ENCODE data around the gene TTC3.

TTC3 gene

GRCh38 chr21:37063433-37063832 is 9.6 kb upstream of the TTC3 start:
- no peak for DNase-seq

DNA sequence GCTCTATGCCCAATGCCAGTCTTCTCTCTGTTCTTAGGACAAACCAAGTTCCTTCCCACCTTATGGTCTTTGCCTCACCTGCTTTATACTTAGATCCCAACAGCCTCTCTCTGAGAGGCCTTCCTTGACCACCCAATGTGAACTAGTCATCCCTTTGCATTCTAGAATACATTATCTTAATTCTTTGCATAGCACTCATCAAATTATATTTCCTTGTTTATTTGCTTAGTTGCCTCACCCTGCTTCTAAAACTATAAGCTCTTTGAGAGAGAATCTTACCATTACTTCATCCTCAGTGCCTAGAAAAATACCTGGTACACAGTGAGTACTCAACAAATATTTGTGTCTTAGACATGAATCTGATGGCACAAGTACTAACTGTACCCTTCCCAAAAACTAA is 8.2 kb upstream of the TTC3 start:
- no peak for DNase-seq

DNA sequence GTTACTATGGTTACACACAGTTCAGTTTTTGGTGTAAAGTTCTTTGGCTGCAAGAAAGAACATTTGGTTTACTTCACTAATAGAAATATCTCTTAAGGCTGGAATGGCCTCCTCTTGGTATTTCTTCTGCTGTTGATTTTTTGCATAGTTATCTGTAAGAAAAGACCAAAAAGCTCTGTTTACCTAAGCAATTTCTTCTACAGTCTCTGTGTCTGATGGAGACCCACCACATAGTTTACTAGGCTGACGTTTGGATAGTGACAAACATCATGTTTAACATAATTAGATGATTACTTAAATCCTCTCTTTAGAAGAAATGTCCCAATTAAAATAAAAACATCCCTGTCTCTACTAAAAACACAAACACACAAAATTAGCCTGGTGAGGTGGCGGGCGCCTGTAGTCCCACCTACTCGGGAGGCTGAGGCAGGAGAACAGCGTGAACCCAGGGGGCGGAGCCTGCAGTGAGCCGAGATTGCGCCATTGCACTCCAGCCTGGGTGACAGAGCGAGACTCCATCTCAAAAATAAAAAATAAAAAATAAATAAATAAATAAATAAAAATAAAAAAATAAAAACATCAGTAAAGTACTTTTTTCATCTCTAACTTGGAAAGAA is 7.4 kb upstream of the TTC3 start:
- DNase-seq = no peak

DNA sequence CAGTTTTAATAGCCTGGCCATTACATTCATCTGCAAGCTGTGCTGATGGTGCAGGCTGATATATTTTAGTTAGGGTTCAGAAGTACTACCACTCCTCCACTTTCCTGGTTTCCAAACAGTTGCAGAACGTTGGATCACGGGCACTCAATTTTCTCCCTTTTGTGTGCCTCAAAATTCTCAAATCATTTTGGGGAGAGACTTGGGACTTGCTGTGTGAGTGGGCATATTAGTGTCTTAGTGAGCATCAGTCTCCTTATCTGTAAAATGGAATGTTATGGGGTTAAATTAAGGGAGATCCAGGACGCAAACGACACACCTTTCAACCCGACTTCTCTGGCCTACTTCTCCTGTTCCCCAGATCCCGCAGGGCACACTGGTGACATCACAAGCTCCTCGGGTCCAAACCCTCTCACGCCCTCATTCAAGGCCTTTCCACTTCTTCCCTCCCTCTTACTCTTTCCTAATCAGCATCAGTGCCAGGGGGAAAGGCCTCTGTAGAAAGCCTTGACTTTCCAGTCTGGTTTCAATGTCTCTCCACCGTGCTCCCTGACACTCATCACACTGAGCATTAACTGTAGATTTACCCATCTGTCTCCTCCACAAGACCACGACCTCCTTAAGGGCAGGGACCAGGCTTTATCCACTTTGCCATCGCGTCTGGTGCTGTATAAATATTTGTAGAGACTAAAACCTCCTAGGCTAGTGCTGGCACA is 1.3 kb upstream of the TTC3 start:
- peak; percentile 34 for DNase-seq

GRCh38 chr21:37072274-37072987 is 623 bp upstream of the TTC3 start:
- DNase-seq = peak; percentile 53

GRCh38 chr21:37073417-37074196 is 553 bp downstream of the TTC3 start:
- DNase-seq = no peak

GRCh38 chr21:37074197-37074510 is 1.1 kb downstream of the TTC3 start:
- no peak for DNase-seq

DNA sequence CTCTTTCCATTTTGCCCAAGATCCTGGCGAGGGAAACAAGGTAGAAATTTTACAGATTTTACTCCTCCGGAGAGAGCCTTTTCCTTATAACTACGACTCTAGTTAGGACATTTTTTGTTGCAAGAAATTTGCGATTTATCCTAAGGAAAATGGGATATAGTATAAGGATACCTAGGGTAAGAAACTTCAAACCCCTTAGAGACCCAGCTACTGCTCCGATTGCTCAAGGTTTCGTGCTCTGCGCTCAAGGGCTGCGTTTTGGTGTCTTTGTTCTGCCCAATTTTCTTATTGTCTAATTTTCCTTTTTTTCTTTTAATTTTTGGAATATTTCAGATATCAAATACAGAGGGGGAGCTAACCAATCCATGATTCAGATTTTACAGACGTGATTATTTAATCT is 1.5 kb downstream of the TTC3 start:
- DNase-seq = no peak

DNA sequence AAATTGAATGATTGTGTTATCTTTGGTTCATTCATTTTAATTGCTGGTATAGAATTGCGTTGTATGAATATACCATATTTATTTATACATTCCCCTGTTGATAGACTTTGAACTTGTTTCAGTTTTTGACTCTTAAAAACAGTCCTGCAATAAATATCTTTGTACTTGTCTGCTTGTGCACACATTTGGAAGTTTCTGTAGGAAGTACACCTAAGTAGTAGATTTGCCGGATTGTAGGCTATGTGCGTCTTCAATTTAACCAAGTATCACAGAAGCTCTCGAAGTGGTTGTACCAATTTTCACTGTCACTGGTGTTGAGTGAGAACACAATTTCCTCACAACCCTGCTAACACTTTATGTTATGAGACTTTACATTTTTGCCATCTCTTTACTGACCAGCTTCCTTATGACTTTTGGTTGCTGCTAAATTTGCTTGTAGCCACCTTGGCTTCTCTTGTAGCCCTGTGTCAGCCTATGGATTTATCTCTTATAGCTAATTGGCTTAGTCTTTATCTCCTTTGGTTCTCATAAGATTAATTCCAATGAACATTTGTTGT is 2.2 kb downstream of the TTC3 start:
- DNase-seq = no peak

- DNase-seq = no peak
Observed at GRCh38 chr21:37076087-37076850, 3.2 kb downstream of the TTC3 start.

GRCh38 chr21:37077403-37077802 is 4.3 kb downstream of the TTC3 start:
- no peak for DNase-seq

GRCh38 chr21:37079211-37079824 is 6.3 kb downstream of the TTC3 start:
- no peak for DNase-seq

DNA sequence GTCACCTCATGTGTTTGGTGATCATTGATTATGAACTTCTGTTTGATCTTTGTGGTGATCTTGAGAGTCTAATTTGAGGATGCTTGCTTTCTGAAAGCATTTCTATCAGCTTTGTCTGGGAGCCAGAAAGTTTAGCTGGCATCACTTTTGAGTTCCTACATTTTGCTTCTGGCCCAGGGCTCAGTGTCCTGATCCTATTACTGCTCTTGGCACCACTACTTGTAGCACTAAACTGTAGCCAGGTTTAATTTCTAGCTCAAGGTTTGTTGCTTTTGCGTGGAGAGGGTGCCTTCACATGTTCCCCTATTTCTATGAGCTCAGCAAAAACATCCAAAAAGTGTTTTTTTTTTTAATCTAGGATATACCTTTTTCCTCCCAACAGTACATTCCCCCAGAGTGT is 9.3 kb downstream of the TTC3 start:
- no peak for DNase-seq

- DNase-seq = no peak
Observed at GRCh38 chr21:37082856-37083528, 9.9 kb downstream of the TTC3 start.

GRCh38 chr21:37085726-37086125 is 12.7 kb downstream of the TTC3 start:
- DNase-seq = no peak

- DNase-seq = no peak
Observed at GRCh38 chr21:37087188-37087587, 14.1 kb downstream of the TTC3 start.

DNA sequence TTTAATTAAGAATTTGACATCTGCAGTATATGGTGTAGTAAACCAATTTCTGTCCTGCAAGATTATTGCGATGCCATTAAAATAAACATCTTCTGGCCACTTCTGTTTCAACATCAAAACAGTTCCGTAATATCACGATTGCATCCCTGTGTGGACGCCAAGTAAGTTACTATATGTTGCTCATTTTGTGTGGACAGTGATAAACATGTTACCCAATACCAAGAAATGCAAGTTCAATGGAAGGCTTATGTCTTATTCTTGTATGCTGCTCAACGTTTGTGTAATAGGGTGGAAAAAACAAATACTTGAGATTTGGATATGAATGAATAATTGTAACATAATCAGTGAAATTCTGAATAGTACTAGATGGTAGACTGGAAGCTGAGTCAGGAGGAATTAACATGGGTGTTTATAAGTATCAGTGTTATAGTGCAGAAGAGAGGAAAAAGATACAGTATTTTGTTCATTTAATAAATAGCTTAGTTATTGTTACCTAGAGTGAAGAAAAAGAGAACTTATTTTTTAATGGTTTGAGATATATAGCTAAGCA is 15.2 kb downstream of the TTC3 start:
- no peak for DNase-seq

DNA sequence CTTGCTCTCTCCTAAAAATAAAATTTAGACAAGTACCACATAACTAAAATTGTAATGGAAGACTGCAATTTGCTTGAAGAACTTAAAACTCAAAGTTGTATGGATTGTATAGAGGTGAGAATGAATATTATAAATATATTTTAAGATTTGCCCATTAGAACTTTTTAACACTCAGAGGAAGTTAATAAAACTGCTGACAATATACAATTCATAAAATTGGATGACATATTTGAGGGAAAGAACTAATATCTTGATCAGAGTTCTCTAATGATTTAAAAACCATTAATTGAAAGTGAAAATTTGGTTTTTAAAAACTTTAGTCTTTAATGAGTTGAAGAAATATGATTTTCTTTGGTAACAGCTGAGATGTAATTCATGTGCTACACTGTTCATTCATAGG is 20.9 kb downstream of the TTC3 start:
- no peak for DNase-seq

- DNase-seq = no peak
Observed at GRCh38 chr21:37095821-37096220, 22.8 kb downstream of the TTC3 start.

DNA sequence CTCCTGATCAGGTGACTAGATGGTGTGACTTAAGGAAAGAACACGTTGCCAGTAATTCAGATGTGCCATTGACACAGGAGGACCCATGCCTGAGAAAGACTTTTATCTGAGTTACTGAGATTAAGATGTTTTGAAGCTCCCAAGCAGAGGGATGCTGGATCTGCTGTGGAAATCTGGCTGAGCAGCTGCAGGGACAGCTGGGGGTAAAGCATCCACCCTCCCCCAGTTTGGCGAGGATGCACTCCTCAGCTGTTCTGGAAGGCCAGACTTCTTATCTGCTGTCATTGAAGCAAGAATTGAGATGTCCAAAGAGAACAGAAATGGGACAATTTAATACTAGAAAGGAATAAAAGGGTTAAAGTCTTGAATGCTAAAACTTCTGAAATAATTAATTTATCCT is 25.7 kb downstream of the TTC3 start:
- DNase-seq = no peak

DNA sequence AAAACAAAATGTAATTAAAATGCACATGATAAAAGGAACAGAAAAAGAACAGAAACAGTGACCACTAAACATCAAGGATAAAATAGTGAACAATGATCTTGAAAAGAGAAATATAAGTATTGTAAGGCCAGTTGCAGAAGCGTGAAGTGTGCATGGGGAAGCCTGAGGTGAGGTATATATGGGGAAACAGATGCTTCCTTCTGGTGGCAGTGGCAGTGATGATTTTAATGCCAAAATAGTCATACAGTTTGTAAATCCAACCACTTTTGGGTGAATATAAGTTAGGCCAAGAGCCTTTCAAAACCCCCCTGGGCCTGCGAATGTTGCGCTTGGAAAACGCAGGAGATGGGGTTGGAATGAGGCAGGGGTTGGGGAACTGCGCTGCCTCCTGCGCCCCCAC is 27.3 kb downstream of the TTC3 start:
- no peak for DNase-seq

Data from kidney glomerular epithelial cell (primary cell).